ENCODE data around the gene FERMT1.

- TF ChIP-seq JUNB (IDR thresholded peaks at IDR 0.05; ENCODE audit: unreplicated experiment): no peak
- no peak for TF ChIP-seq EZH2 (IDR thresholded peaks at IDR 0.05; ENCODE audit: low read depth, unreplicated experiment)
- TF ChIP-seq EZH2phosphoT487 (IDR thresholded peaks at IDR 0.05; ENCODE audit: unreplicated experiment): no peak
- TF ChIP-seq POLR2AphosphoS5 (IDR thresholded peaks at IDR 0.05; ENCODE audit: low read depth): no peak
- TF ChIP-seq CTCF (conservative IDR thresholded peaks at IDR 0.05; ENCODE audit: low read depth in 2 of 2): no peak
- no peak for TF ChIP-seq REST (IDR thresholded peaks at IDR 0.05; ENCODE audit: unreplicated experiment)
These were observed 802 bp upstream of the FERMT1 start for GRCh38 chr20:6123649-6124014.

Data from GM23338 (cell line).